Ovary (tissue), 9 donors: Measurements from ENCODE around the gene C2orf81. TPM values are rescaled to one million over a fixed set of nuclear protein-coding genes. Genes with fewer than 3 reads are reported as not detected.

Experiments used
- DNase-seq, 5 donors: peaks; one replicate each; pipeline ENCODE4 v3.0.0-alpha.2; 2019 to 2020
- H3K27ac ChIP-seq, 2 donors: fragments of 200-600 bp; one replicate each; pipeline versions ENCODE4 v1.5.1 to v1.8.0; 2019 to 2022
- H3K27me3 ChIP-seq: fragments of 200-600 bp; one replicate; pipeline ENCODE4 v1.8.0; 2022
- H3K36me3 ChIP-seq: fragments of 200-600 bp; sonication (generic); one replicate; pipeline ENCODE4 v1.5.1; 2019
- H3K4me1 ChIP-seq: one replicate; pipeline ENCODE4 v1.8.1; 2013; ENCODE audit warnings: mild to moderate bottlenecking, moderate library complexity; ENCODE audit not compliant: insufficient read depth
- H3K4me3 ChIP-seq: fragments of 200-600 bp; sonication (generic); one replicate; pipeline ENCODE4 v1.5.1; 2017
- H3K9me3 ChIP-seq, 2 donors: fragments of 200-600 bp in 1 of 2; sonication (generic) in 1 of 2; one replicate each; pipeline versions ENCODE4 v1.5.1 to v1.8.1; 2013 to 2019; ENCODE audit warnings: mild to moderate bottlenecking in 1 of 2, moderate library complexity in 1 of 2
- EP300 ChIP-seq: sonication (generic); formaldehyde crosslinking; IDR thresholded peaks from one replicate; pipeline ENCODE4 v1.6.1; 2017; ENCODE audit warnings: antibody characterized with exemption
- POLR2A ChIP-seq: fragments of 450-650 bp; IDR thresholded peaks from one replicate; pipeline ENCODE4 v1.6.1; 2017; ENCODE audit warnings: antibody characterized with exemption, mild to moderate bottlenecking, moderate library complexity
- WGBS, 3 donors: extraction: QIAGEN DNeasy Blood & Tissue Kit in 1 of 3; methylation state at CpG; one replicate each; pipeline versions ENCODE4 v1.1.5 to v1.1.7; 2013 to 2017; 5-methylcytosine and 5-hydroxymethylcytosine counted together
- intact Hi-C, 4 donors: fragments of 100-400 bp; cut with DNase I; formaldehyde crosslinking; loops; one replicate each; pipeline versions ENCODE4 v1.11.0 to v1.15.1; 2022 to 2023
- polyA plus RNA-seq, 2 donors: library from polyadenylated mRNA; stranded (reverse); fragments of 200-250 nt in 1 of 2; fragments of 350-450 nt in 1 of 2; fragmentation: Illumina TruSeq in 1 of 2; extraction: RNeasy Lipid Tissue Mini Kit (QIAGEN cat#74804) in 1 of 2; gene quantifications; one replicate each; pipeline ENCODE4 v1.2.3, GENCODE V29; 2013 to 2014
- total RNA-seq, 7 donors: library from RNA; depleted of rRNA in 2 of 7; stranded (reverse); fragments of >200 nt in 2 of 7; fragmentation: NEBNext Ultra II Directional in 3 of 7; extraction: Animal tissue kit (Norgen Biotek cat#: 25700) in 3 of 7; gene quantifications; one replicate each; pipeline versions ENCODE4 v1.1.0 to v1.2.4, GENCODE V29; 2016 to 2023
- TF ChIP-seq, protein P1 (sequence below), 3 donors: fragments of 450-650 bp in 2 of 3; fragments of 200-600 bp in 1 of 3; IDR thresholded peaks; one replicate each; pipeline versions ENCODE4 v1.5.1 to v1.8.0; 2016 to 2022; ENCODE audit warnings: antibody characterized with exemption in 3 of 3, mild to moderate bottlenecking in 1 of 3
- donor health status: DM: no; HTN: no; CAD: no; lungs with moderate emphysema.
- donor health status: DM: no; HTN: no; CAD: no.
- donor health status: Bipolar disorder and iron deficiency.
- donor health status: DM: yes; HTN: yes; CAD: no.
- donor health status: DM: no; HTN: no; CAD: no.
- donor health status: DM: yes; HTN: yes; CAD: no.

The C2orf81 gene
- total and polyA plus RNA-seq, 9 donors: 0.85 to 9.9 (median 4.5) TPM

DNA sequence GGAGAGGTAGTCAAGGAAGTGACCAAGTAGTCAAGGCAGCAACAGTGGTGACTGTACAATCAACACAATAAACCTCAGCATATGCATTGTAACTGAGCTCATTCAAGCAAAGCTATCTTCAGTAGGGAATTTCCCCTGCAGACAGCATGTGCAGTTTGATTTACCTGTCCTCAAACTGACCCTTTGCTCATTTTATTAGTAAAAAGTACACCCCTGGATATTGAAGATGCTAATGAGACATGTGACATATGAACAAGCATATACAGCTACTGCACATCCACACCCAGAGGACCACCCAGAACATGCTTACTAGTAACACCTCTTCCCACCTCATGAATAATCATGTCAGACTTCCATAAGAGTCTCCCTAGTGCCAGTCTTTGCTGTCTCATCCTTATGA lies 15.4 kb downstream of the C2orf81 start:
- TF ChIP-seq POLR2A (no peak), EP300 (no peak)
- TF ChIP-seq, protein P1, sequence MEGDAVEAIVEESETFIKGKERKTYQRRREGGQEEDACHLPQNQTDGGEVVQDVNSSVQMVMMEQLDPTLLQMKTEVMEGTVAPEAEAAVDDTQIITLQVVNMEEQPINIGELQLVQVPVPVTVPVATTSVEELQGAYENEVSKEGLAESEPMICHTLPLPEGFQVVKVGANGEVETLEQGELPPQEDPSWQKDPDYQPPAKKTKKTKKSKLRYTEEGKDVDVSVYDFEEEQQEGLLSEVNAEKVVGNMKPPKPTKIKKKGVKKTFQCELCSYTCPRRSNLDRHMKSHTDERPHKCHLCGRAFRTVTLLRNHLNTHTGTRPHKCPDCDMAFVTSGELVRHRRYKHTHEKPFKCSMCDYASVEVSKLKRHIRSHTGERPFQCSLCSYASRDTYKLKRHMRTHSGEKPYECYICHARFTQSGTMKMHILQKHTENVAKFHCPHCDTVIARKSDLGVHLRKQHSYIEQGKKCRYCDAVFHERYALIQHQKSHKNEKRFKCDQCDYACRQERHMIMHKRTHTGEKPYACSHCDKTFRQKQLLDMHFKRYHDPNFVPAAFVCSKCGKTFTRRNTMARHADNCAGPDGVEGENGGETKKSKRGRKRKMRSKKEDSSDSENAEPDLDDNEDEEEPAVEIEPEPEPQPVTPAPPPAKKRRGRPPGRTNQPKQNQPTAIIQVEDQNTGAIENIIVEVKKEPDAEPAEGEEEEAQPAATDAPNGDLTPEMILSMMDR (IDR thresholded peaks at IDR 0.05): no peak

DNA sequence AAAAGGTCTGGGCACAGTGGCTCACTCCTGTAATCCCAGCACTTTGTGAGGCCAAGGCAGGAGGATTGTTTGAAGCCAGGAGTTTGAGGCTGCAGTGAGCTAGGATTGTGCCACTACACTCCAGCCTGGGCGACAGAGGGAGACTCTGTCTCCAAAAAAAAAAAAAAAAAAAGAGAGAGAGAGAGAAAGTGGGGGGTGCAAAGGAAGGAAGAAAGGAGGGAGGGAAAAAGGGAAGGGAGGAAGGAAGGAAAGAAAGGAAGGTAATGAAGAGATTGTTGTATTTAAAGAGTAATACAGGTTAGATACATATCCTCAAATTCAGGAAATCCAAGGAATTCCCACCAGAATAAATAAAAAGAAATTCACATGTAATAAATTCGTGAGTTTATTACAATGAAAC lies 19.5 kb downstream of the C2orf81 start:
- H3K9me3 ChIP-seq: no peaks in the 10 kb centered on the region
- H3K4me3 ChIP-seq: no peak overlapping the region
- no peaks in the 10 kb centered on the region for H3K27me3 ChIP-seq
- intact Hi-C loops: no loop called here
- DNase-seq: no peak
- H3K36me3 ChIP-seq: no peaks in the 10 kb centered on the region
- H3K27ac ChIP-seq: no peak overlapping the region
- TF ChIP-seq, protein P1 (IDR thresholded peaks at IDR 0.05): no peak
- TF ChIP-seq POLR2A: no peak
- TF ChIP-seq EP300: no peak
- WGBS, 3 donors: 75 to 86% (median 82%) methylated on average over 2 of the region's 2 CpGs
- no peaks in the 10 kb centered on the region for H3K4me1 ChIP-seq

More for the DNA sequence above, 15.4 kb downstream of the C2orf81 start:
- Histone ChIP-seq H3K27me3 (no peaks in the 10 kb centered on the region), H3K36me3 (no peaks in the 10 kb centered on the region), H3K4me1 (no peaks in the 10 kb centered on the region), H3K4me3 (no peak overlapping the region), H3K27ac (no peak overlapping the region), H3K9me3 (no peaks in the 10 kb centered on the region)
- DNase-seq: no peak
- intact Hi-C loops: no loop called here

DNA sequence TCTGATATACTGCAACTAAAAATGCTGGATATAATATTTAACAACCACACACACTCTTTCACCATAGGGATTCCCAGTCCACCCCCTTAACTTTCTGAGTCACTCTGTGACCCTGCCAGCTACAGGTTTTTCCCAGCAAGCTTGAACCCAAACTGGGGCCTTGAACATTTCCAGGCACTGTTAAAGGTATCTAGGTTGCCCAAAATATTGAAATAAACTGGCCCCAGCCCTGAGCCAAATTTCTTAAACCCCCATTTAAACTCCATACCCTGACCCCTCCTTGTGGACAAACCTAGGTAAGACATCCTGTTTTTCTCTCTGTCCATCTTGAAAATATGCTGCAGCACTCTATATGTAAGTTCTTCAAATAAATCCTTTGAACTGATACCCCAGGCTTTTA lies 21.6 kb downstream of the C2orf81 start:
- Histone ChIP-seq H3K27ac (no peak overlapping the region), H3K36me3 (no peaks in the 10 kb centered on the region), H3K27me3 (no peaks in the 10 kb centered on the region), H3K4me3 (no peak overlapping the region), H3K9me3 (no peaks in the 10 kb centered on the region), H3K4me1 (no peaks in the 10 kb centered on the region)
- no peak for DNase-seq
- TF ChIP-seq POLR2A (no peak), EP300 (no peak)
- TF ChIP-seq, protein P1 (IDR thresholded peaks at IDR 0.05): no peak
- intact Hi-C loops: no loop called here

DNA sequence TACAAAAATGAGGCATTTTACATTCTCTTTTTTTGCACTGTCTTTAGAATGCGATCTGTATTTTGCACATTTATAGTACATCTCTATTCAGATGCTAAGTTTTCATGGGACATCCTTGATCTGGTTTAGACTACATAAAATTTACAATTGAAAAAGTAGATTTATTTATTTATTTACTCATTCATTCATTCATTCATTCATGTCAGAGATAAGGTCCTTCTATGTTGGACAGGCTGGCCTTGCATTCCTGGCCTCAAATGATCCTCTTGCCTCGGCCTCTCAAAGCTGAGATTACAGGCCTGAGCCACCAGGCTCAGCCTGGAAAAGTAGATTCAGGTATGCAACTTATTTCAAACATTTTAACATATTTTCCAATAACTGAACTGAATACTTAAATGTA lies 25.3 kb downstream of the C2orf81 start:
- H3K27ac ChIP-seq: no peak overlapping the region
- intact Hi-C loops: no loop called here

More for the DNA sequence above, 25.3 kb downstream of the C2orf81 start:
- TF ChIP-seq POLR2A (no peak), EP300 (no peak)
- TF ChIP-seq, protein P1 (IDR thresholded peaks at IDR 0.05): no peak
- Histone ChIP-seq H3K36me3 (no peaks in the 10 kb centered on the region), H3K4me3 (no peak overlapping the region), H3K9me3 (no peaks in the 10 kb centered on the region), H3K27me3 (no peaks in the 10 kb centered on the region), H3K4me1 (peaks cover 1% of the 10 kb centered on the region)
- WGBS, 3 donors: 94 to 95% (median 94%) methylated on average over 2 of the region's 2 CpGs
- no peak for DNase-seq
